Measurements from ENCODE around the gene ZSCAN29.

GRCh38 chr15:43329960-43330779, 40.7 kb downstream of the ZSCAN29 start, which contains the start of gene LCMT2:
- TF ChIP-seq CTCF (IDR thresholded peaks at IDR 0.05; ENCODE audit: poor library complexity, severe bottlenecking) (peak; percentile 25), POLR2AphosphoS5 (IDR thresholded peaks at IDR 0.05) (peak; percentile 93), EZH2 (IDR thresholded peaks at IDR 0.05; ENCODE audit: borderline replicate concordance, insufficient read depth, low read length, poor library complexity, severe bottlenecking) (no peak)

Measured in neural cell (in vitro differentiated cells).